HG03439 (cell line): ENCODE results near the gene RNF225.
A peak's percentile ranks its signal among the peaks of the same experiment; 100 is the strongest.
"Not testable (repeated sequence)": the region's sequence is repeated elsewhere in the genome, so short reads cannot be mapped to it uniquely, and the experiment has no call there.

Experiments
- ATAC-seq: cut with Tn5 transposase; IDR thresholded peaks from one replicate; pipeline ENCODE4 v1.9.1; 2021; ENCODE audit warnings: mild to moderate bottlenecking, moderate library complexity; ENCODE audit not compliant: unreplicated experiment

The RNF225 gene

DNA sequence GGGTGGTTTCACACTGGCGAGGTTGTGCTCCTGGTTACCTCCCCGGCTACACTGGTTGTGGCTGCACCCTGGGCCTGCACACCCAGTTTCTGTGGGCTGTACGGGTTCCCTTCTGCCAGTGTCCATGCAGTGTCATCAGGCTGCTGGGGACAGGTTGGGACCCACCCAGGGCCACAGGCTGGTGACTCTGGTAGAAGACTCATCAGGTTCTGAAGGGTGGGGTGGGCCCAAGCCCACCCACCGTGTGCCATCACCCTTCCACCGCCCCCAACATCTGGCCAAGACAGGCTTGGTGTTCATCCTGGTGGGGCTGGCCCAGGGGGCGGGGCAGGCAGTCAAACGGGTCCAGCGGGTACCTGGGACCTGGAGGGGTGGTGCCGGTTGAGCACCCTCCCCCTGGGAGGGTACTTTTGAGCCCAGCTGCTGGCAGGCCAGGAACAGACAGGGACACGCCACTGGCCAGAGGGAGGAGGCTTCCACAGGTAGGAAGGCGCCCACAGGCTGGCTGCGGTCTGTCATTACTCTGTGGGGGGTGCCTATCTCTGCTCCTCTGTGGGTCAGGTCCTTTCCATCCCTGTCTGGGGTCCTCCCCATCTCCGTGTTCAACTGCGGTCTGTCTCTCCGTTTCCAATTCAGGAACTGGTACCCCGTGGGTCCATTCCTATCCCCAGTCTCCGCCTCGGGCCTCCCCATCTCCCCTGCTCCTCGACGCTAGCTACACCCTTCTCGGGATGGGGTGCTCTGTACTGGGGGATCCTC, at the start of gene RNF225:
RNF225 (plus strand) TSS at position 437 of the 759 bp plus-strand sequence. CDS start 434 bp downstream, outside the sequence.
- no peak for ATAC-seq

GRCh38 chr19:58346961-58347929, 48.2 kb upstream of the RNF225 start:
- ATAC-seq, result peak; percentile 75

DNA sequence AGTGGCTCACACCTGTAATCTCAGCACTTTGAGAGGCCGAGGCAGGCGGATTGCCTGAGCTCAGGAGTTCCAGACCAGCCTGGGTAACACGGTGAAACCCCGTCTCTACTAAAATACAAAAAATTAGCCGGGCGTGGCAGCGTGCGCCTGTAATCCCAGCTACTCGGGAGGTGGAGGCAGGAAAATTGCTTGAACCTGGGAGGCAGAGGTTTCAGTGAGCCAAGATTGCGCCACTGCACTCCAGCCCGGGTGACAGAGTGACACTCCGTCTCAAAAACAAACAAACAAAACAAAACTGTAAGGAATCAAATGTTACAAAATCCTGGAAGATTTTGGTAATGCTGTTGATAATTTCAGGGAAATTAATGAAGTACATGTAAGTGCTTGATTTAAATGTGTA, 47.4 kb upstream of the RNF225 start:
- ATAC-seq, result not testable (repeated sequence)

- ATAC-seq, result no peak
These were observed 45.9 kb upstream of the RNF225 start for GRCh38 chr19:58349590-58349989.

GRCh38 chr19:58350001-58350861, 45.2 kb upstream of the RNF225 start:
- ATAC-seq, result no peak

DNA sequence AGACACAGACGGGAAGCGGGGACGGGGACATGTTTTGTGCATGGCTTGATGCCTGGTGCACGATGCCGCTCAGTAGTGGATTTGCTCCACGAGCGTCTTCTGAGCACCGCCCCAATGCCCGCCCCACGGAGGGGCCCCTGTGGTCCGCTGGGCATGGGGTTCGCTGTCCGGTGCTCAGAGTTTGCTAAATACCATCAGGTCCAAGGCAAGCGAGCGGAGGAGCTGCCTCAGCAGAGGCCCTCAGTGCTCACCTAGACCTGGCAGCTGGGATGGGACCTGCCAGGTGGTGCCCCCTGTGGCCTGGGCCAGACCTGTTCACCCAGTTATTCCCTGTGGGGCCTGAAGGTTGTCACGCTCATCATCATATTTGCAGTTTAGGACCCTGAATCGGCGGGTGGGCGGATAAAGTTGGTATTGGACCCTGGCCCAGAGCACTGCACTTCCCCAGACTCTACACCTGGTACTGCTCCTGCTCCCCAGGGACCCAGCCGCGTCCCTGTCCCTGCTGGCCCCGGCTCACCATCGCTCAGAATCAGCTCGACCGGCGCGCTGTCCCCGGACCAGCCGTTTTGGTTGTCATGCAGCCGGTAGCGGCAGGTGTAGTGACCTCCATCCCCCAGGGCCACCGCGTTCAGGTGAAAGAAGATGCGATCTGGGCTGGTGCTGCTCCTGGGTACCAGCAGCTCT, 44.4 kb upstream of the RNF225 start:
- no peak for ATAC-seq

DNA sequence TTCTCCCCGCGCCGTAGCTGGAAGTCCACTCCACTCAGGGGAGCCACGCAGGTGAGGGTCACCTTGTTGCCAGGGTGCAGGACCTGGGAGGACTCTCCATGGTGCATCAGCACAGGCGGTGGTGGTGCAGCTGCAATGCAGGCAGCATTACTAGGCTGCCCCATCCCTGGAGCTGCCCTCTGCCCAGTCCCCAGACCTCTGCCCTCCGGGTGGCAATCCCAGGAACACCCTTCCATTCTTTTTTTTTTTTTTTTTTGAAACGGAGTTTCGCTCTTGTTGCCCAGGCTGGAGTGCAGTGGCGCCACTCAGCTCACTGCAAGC, 43.9 kb upstream of the RNF225 start:
- no peak for ATAC-seq

- ATAC-seq, result no peak
These were observed 43.3 kb upstream of the RNF225 start for GRCh38 chr19:58351990-58352755.

GRCh38 chr19:58352760-58353671, 42.4 kb upstream of the RNF225 start, which contains the start of gene A1BG:
TSS of gene A1BG (minus strand) at chr19:58353492. CDS start at chr19:58353437, 55 bp downstream.
- ATAC-seq, result no peak

DNA sequence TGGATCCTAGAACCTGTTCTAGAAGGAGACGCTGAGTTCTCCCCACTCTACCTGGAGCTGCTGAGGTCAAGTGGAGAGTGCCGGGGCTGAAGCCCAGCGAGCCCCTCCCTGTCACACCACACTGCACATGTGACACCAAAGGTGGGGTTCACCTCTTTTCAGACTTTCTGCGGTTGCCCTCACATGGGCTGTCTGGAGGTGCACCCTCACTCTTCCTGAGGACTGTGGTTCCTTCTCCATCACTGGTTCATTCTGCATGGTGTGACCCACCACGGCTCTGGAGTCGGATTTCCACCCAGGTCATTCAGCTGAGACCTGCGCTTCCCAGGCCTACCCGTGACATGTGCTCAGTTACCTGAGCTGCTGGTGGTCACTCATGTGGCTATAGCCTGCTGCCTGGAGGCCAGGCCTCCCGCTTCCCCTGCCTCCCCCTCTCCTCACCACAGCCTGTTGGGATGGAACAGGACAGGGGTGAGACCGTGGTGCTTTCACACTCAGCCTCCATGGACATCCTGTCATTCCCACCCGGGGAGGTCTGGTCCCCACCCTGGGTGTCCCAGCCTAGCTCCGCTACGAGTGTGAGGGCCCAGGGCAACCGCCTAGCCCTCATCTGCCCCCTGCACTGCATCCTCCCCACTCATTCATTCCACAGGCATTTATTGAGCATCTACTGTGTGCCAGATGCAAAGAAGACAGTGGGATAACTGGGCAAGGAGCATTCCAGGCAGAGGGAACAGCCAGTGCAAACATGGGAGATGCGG, 41.6 kb upstream of the RNF225 start:
- no peak for ATAC-seq

DNA sequence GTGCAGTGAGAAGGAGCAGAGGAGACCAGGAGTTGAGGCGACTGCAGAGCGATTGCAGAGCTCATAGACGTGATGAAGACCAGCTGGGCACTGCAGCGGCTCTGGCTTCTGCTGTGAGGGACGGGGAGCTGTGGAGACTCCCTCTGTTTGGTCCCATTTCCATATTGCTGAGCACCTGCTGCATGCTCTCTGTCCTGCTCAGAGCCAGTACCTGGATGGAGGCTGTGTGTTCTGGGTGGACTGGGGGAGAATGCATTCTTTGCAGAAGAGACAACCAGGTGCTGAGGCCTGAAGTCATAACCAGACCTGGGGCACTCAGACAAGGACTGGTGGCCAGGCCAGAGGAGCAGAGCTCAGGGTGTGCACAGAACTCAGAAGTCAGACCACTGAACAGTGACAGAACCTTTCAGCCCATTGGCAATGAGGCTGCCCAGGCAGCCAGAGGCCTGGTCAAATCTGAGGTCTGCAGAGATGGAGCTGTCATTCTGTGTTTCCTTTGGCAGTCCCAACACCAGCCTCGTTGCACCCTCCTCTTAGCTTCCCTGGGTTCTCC, 40.9 kb upstream of the RNF225 start:
- ATAC-seq, result no peak

DNA sequence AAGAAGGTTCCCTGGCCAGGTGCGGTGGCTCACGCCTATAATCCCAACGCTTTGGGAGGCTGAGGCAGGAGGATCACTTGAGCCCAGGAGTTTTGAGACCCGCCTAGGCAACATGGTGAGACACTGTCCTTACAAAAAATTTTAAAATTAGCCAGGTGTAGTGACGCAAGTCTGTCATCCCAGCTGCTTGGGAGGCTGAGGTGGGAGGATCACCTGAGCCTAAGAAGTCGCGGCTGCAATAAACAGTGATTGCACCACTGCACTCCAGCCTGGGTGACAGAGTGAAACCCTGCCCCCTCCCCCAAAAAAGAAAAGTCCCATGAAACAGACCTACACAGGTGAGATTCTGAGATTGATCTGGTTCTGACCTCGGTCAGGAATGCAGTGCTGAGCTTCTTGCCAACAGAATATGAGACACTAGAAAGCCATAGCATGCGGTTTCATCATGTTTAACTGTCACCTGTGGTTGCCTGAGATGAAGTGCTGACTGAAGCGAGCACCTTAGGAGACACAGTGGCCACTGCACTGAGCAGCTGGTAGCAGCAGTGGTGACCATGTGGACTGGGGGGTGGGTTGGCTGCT, 40.1 kb upstream of the RNF225 start:
- ATAC-seq, result no peak

DNA sequence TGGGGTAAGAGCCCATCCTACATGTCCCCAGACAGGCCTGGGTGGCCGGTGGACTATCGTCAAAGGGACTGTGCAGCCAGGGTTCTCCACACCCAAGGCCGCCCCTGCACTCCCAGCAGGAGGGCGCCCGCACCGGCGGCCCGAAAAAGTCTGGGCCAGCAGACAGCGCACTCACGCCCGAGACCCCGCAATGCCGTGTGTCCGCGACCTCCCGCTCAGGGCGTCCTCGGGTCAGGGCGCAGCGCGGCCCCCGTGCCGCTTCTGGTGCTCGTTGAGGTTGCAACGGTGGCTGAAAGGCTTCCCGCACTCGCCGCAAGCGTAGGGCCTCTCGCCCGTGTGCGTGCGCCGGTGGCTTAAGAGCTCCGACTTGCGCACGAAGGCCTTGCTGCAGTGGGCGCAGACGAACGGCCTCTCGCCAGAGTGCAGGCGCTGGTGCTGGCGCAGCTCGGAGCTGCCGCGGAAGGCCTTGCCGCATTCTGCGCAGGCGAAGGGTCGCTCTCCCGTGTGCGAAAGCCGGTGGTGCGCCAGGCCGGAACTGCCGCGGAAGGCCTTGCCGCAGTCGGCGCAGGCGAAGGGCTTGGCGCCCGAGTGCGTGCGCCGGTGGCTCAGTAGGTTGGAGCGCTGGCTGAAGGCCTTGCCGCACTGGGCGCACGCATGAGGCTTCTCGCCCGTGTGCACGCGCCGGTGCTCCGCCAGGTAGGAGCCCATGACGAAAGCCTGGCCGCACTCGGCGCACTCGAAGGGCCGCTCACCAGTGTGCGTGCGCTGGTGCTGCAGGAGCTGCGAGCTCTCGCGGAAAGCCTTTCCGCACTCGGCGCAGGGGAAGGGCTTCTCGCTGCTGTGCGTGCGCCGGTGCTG, 39.3 kb upstream of the RNF225 start:
- ATAC-seq, result no peak

DNA sequence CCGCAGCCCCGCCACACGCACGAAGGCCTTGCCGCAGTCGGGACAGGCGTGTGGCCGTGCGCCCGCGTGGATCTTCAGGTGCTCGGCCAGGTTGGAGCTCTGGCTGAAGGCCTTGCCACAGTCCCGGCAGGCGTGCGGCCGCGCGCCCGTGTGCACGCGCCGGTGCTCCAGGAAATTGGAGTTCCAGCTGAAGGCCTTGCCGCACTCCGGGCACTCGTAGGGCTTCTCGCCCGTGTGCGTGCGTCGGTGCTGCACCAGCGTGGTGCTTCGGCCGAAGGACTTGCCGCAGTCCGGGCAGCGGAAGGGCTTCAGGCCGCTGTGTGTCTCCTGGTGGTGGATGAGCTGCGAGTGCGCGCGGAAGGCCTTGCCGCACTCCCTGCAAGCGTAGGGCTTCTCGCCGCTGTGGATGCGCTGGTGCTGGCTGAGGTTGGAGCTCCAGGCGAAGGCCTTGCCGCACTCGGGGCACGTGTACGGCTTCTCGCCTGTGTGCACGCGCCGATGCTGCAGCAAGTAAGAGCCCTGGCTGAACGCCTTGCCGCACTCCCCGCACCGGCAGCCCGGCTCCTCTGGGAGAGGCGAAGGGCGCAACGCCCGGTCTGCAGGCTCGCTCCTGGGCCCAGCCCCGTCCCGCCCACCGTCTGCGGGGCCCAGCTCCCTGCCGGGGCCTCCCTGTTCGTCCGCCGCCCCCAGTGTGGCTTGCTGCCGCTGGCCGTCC, 38.5 kb upstream of the RNF225 start:
- no peak for ATAC-seq

- ATAC-seq, result no peak
These were observed 37.8 kb upstream of the RNF225 start for GRCh38 chr19:58357481-58358145.
